GM19193 (cell line): ENCODE data around the gene LRFN3.

Source experiments
- POLR2A ChIP-seq: IDR thresholded peaks from 4 replicates; pipeline ENCODE4 v1.6.1; 2011; ENCODE audit not compliant: insufficient read depth, insufficient read length; ENCODE audit errors: extremely low read depth

The LRFN3 gene

GRCh38 chr19:35943321-35944301 lies 7.4 kb downstream of the LRFN3 start:
- TF ChIP-seq POLR2A, result no peak

DNA sequence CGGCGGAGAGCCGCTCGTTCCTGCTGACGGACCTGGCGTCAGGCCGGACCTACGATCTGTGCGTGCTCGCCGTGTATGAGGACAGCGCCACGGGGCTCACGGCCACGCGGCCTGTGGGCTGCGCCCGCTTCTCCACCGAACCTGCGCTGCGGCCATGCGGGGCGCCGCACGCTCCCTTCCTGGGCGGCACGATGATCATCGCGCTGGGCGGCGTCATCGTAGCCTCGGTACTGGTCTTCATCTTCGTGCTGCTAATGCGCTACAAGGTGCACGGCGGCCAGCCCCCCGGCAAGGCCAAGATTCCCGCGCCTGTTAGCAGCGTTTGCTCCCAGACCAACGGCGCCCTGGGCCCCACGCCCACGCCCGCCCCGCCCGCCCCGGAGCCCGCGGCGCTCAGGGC lies 8.4 kb downstream of the LRFN3 start:
- TF ChIP-seq POLR2A, result no peak

DNA sequence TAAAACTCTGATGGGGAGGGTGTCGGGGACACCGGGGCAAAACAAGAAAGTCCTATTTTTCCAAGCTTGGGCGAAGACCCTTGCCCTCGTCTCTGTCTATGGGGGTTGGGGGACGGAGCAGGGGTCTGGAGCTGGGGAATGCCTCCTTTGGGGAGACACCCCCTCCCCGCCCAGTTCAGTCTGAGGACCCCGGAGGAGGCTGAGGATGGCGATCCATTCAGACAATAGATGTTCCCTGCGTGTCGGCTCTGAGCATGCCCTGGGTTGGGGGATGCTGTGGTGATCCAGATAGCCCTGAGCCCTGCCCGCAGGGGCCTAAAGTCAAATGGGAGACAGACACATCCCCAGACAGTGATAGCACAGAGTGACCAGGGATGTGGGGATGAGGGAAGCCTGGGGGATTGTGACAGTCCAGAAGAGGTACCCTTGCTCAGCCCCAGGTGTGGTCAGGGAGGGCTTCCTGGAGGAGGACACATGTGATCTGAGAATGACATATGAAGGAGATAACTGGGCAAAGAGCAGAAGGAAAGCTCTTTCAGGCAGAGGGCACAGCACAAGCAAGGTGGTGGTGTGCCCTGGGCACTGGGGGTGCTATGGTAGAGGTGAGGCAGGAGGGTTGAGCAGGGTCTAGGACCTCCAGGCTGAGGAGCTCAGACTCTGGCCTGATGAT lies 9.1 kb downstream of the LRFN3 start:
- no peak for TF ChIP-seq POLR2A

- TF ChIP-seq POLR2A, result no peak
Measured at GRCh38 chr19:35946203-35946602, 10.0 kb downstream of the LRFN3 start.

DNA sequence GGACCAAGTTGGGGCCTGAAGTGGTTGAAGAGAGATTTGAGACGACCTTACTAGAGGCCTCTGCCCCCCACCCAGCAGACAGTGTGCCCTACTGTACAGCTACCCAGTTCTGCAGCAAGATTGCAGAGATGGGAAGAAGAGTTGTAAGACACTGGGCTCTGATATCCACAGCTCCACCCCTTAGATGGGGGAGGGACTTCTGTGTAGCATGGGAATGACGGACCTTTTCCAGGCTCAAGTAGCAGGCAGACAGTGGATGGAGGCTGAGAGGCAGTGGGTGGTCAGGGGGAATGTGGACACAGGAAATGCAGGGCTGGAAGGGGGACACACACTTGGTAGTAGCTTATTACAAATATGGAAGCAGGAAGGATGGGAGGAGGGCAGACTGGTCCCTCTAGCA lies 13.0 kb downstream of the LRFN3 start:
- no peak for TF ChIP-seq POLR2A

DNA sequence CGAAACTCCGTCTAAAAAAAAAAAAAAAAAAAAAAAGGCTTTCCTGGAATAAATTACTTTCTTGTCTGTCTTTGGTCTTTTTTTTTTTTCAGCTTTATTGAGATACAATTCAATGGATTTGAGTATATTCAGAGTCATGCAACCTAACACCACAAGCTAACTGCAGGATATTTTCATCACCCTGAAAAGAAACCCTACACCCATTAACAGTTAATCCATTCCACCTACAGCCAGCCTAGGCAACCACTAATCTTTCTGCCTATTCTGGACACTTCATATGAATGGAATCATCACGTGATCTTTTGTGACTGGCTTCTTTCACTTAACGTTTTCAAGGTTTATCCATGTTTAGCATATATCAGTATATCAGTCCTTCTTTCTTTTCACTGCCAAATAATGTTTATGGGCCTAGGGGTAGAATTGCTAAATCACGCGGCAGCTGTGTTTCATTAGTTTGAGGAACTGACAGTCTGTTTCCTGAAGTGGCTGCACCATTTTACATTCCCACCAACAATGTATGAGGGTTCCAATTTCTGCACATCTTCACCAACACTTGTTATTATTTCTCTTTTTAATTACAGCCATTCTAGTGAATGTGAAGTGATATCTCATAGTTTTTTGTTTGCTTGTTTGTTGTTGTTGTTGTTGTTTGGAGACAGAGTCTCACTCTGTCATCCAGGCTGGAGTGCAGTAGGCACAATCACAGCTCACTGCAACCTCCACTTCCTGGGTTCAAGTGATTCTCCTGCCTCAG lies 19.9 kb downstream of the LRFN3 start:
- TF ChIP-seq POLR2A, result no peak

GRCh38 chr19:35958660-35959039 lies 22.5 kb downstream of the LRFN3 start:
- no peak for TF ChIP-seq POLR2A

DNA sequence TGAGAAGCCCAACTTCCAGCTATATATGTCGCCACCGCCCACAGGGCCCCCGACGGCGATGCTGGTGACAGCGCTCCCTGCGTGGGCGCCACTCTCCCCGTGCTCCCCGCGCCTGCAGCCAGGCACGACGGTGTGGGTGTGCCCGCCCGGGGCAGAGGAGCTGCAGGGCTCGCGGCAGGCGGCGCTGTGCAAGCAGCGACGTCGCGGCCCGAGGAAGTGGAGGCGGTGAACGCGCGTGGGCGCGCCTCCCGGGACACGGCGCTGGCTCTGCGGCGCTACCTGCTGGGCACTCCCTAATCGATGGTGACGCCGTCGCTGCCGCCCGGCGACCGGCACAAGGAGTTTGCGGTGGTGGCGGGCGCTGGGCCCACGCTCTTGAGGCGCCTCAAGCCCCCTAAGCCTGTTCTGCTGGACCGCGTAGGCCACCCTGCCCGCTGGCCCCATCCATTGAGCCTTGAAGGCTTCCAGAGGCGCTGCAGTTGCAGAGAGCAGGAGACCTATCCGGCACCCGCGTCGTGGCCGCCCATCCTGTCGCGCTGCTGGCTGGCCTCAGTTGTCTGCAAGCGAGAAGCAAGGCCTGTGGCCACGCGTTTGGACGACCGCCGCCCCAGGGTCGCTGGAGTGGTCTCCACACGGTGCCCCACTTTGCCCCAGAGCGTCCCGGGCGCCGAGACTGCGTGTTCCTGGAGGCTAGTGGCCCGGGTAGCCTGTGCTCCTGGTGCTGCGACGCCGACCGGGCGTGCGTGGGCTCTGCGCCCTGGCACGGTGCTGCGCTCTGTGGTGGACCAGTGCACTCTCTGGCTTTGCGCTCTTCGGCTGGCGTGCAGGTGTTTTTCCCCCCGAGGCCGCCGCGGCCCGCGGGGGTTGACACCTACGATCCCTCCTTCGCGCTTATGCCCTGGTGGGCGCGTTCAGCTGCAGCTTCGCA lies 23.1 kb downstream of the LRFN3 start:
- TF ChIP-seq POLR2A, result no peak

DNA sequence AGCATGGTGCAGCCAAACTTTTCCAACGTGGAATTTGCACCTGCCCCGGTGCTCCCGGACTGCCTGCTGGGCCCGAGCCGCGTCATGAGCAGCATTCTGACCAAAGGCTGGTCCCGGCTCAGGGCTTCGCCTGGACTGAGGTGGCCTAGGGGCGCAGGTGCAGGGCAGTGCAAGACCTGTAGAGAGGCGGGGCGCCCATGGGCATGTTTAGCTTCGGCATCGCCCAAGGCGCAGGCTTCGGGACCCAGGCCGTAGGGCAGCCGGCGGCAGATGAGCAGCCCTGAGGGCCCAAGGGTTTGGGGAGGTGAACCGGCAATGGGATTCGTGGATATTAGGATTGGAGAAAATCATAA lies 23.8 kb downstream of the LRFN3 start:
- TF ChIP-seq POLR2A, result no peak

DNA sequence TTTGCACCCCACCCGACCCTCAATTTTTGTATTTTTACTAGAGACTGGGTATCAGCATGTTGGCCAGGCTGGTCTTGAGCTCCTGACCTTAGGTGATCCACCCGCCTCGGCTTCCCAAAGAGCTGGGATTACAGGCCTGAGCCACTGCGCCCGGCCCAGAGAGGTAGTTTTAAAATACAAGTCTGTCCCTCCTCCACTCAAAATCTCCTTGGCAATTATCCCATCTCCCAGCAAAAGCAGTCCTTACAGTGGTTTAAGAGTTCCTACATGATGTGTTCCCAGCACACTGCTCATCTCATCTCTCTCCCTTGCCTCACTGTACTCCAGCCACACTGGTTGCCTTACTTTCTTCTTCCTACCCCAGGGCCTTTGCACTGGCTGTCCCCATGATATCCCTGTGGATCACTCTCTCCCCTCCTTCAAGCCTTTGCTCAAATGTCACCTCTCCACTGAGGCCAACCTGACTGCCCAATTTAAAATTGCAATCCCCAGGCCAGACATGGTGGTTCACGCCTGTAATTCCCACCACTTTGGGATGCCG lies 24.3 kb downstream of the LRFN3 start:
- no peak for TF ChIP-seq POLR2A

DNA sequence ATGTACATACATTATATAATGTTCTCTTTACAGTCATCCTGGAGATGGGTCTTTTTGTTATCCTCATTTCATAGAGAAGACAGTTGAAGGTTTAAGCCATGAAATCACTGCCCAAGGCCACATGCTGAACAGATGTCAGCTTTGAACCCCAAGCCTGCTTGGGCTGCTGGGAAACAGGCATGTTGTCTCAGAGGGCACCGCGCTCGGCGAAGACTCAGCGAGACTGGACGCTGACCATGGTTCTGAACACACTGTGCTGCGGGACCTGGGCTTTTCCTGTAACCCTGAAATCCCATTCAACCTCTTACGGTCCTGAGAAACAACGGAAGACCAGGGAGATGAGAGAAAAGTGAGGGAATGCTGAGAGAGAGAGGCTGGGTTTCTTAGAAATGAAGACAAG lies 27.3 kb downstream of the LRFN3 start:
- TF ChIP-seq POLR2A, result no peak

DNA sequence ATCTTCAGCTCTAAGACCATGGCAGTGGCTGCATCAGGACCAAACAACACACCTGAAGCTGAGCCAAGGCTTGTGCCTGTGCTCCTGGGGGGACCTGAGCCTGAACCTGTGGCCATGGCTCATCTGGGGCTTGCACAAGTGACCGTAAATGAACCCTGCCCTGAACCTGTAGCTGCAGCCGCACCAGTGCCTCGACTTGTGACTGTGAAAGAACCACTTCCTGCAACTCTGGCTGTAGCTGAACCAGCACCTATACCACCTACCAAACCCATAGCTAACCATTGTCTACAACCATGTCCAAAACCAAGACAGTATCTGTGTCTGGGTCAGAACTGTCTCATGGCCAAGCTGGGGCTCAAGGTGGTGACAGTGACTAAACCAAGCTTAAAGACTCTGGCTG lies 30.6 kb downstream of the LRFN3 start:
- TF ChIP-seq POLR2A, result no peak

DNA sequence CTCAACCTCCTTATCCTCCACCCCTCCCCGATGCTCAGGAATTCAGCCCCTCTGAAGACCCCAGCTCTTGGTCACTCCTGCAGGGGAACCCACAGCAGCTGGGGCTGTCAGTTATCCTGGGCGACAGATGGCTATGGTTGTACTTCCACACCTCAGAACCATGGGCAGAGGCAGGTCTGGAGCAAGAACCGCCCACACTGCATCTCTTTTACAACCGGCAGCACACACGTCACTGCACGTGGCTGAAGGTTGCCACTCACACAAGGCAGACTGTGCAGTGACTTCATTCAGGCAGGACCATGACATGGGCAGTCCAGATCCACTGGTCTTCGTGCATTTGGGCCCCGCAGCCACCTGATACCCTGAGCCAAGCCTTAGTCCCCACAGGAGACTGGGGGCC lies 37.3 kb downstream of the LRFN3 start:
- no peak for TF ChIP-seq POLR2A

DNA sequence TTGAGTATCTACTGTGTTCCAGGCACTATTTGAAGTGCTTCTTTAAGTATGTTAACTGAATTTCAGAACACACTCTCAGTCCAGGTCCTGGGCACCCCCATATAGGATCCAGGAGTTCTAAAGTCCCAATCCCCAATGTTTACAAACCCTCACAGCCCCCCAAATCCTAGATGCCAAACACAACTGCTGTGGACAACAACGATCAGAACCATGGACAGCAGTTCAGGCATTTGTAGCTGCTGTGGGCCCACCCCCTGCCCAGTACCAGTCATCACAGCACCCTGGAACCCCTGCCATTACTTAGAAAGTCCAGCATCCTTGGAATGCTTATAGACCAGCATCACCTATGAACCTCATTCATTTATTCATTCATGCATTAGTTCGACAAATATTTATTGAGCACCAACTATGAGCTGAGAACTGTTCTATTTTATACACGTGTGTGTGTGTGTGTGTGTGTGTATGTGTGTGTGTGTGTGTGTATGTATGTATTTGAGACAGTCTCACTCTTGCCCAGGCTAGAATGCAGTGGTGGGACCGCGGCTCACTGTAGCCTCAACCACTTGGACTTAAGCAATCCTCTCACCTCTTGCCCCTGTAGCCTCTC lies 39.5 kb downstream of the LRFN3 start:
- no peak for TF ChIP-seq POLR2A

- no peak for TF ChIP-seq POLR2A
Measured at GRCh38 chr19:35977446-35978222, 41.5 kb downstream of the LRFN3 start.
